Measurements from ENCODE around the gene HOXB2. TPM values are rescaled to one million over a fixed set of nuclear protein-coding genes. Genes with fewer than 3 reads are reported as not detected.
A peak's percentile ranks its signal among the peaks of the same experiment; 100 is the strongest.

The HOXB2 gene
- total and polyA plus RNA-seq, 2 of the 8 experiments (the other 6 are each of a cell fraction or from before 2014, with no cell fraction given) = not detected

- CTCF ChIA-PET (ENCODE audit: partially characterized antibody) = interaction anchor here (0.8 to 3.1 kb wide), 12 partner anchors 12 to 108 kb away, joined by 3 to 14 read pairs (median 4); partner anchors contain the start of gene HOXB5
- H3K9ac ChIP-seq (replicated peaks in 1 of 4; ENCODE audit: extremely low read depth in 1 of 4, low read depth in 3 of 4, low read length in 3 of 4) = no peak overlapping the region
- H3K4me1 ChIP-seq (replicated peaks in 1 of 4; ENCODE audit: control insufficient read depth in 3 of 4, insufficient read depth in 4 of 4, low read length in 3 of 4) = peaks cover 0 to 20% (median 10%) of the 10 kb centered on the region in 4 experiments; a peak in 6 of 7 replicates
- peak overlapping the region; percentile 82; the same call in 1 of the 2 replicates for H2BK12ac ChIP-seq (ENCODE audit: low read depth, low read length)
- H3K4me3 ChIP-seq (ENCODE audit: extremely low read depth in 1 of 4, insufficient read depth in 2 of 4, low read depth in 3 of 4, low read length in 4 of 4) = no peak overlapping the region
- H3K14ac ChIP-seq (ENCODE audit: insufficient read length) = no peak overlapping the region
- H4K8ac ChIP-seq (ENCODE audit: extremely low read depth, insufficient read depth, low read length) = no peak overlapping the region
- H2AFZ ChIP-seq (ENCODE audit: low read length) = no peak overlapping the region
- no peak overlapping the region for H2AK5ac ChIP-seq (ENCODE audit: low read depth, low read length)
- peaks cover 5% of the 10 kb centered on the region; the same call in 1 of the 2 replicates for H3K23me2 ChIP-seq (ENCODE audit: low read depth, low read length)
- H3K36me3 ChIP-seq (ENCODE audit: control insufficient read depth in 2 of 4, insufficient read depth in 4 of 4, low read length in 3 of 4) = no peaks in the 10 kb centered on the region
- H3K4me2 ChIP-seq (ENCODE audit: insufficient read depth in 1 of 2, low read depth in 2 of 2, low read length in 2 of 2) = peak overlapping the region in 1 of 2 experiments; percentile 31; a peak in 1 of 4 replicates
- no peak overlapping the region for H2BK120ac ChIP-seq (replicated peaks; ENCODE audit: low read depth, low read length)
- TF ChIP-seq HDAC2 (IDR thresholded peaks at IDR 0.05; ENCODE audit: borderline replicate concordance in 1 of 2, low read depth in 2 of 2, low read length in 2 of 2) = peak in 1 of 2 experiments; percentile 83; a peak in 1 of 4 replicates
- TF ChIP-seq MAFK (IDR thresholded peaks at IDR 0.05; ENCODE audit: low read depth, low read length) = no peak
- peak; percentile 41 for TF ChIP-seq RNF2 (IDR thresholded peaks at IDR 0.05; ENCODE audit: borderline replicate concordance, low read depth, low read length, missing control alignments, poor library complexity, severe bottlenecking)
- no peak for TF ChIP-seq CHD1 (IDR thresholded peaks at IDR 0.05; ENCODE audit: low read depth, low read length)
- TF ChIP-seq KDM1A (IDR thresholded peaks at IDR 0.05; ENCODE audit: borderline replicate concordance, low read length) = peak; percentile 95
- no peak for TF ChIP-seq EP300 (IDR thresholded peaks at IDR 0.05; ENCODE audit: borderline replicate concordance in 1 of 2, low read depth in 2 of 2, low read length in 2 of 2)
- no peak overlapping the region for H3K27ac ChIP-seq (ENCODE audit: low read depth, low read length)
- DNase-seq (ENCODE audit: low read depth in 1 of 2, low spot score in 2 of 2) (no peak), FAIRE-seq (no peak)
- H3K23ac ChIP-seq (ENCODE audit: insufficient read length) = no peak overlapping the region
- no peak overlapping the region for H4K91ac ChIP-seq (replicated peaks; ENCODE audit: insufficient read length, low read length)
- POLR2A ChIA-PET (ENCODE audit: partially characterized antibody) = interaction anchor here (0.6 to 1.2 kb wide), 2 partner anchors 13 to 110 kb away, joined by 3 to 4 read pairs; no protein-coding TSS in a partner anchor
- no peak overlapping the region for H2BK20ac ChIP-seq (ENCODE audit: low read length)
- no peak overlapping the region for H3K4ac ChIP-seq (replicated peaks; ENCODE audit: insufficient read length, low read depth, low read length)
- H3K18ac ChIP-seq (ENCODE audit: extremely low read depth, low read length) = no peak overlapping the region
- H3K56ac ChIP-seq (replicated peaks; ENCODE audit: insufficient read length, low read depth, low read length) = no peak overlapping the region
- H3K79me1 ChIP-seq (ENCODE audit: low read depth, low read length) = no peaks in the 10 kb centered on the region
- H3K79me2 ChIP-seq (ENCODE audit: control insufficient read depth in 1 of 2, insufficient read depth in 2 of 2, low read length in 2 of 2) = no peaks in the 10 kb centered on the region
- H4K20me1 ChIP-seq (replicated peaks in 1 of 2; ENCODE audit: control insufficient read depth in 1 of 2, insufficient read depth in 2 of 2, low read length in 2 of 2) = peaks cover 6 to 11% of the 10 kb centered on the region in 2 experiments
- 21% methylated on average over 7 of the region's 7 CpGs; no CpG with 5 or more reads in 1 of the 2 experiments for WGBS, 2 experiments (ENCODE audit: extremely low coverage in 1 of 2, insufficient coverage in 1 of 2, insufficient read length in 1 of 2, insufficient replicate concordance in 2 of 2, low coverage in 1 of 2, low lambda C conversion rate in 2 of 2, missing lambda C conversion rate in 1 of 2)
- H2BK15ac ChIP-seq (ENCODE audit: low read length) = no peak overlapping the region
- H2BK5ac ChIP-seq (ENCODE audit: low read depth, low read length) = no peak overlapping the region
- H3K27me3 ChIP-seq (replicated peaks in 1 of 4; ENCODE audit: control insufficient read depth in 3 of 4, extremely low read depth in 1 of 4, insufficient read depth in 3 of 4, low read length in 3 of 4) = peaks cover 77 to 100% (median 96%) of the 10 kb centered on the region in 4 experiments
- no peak overlapping the region for H4K5ac ChIP-seq (ENCODE audit: insufficient read length, low read depth, low read length)
- H3K9me3 ChIP-seq (ENCODE audit: insufficient read depth in 2 of 2, low read depth in 1 of 2, low read length in 1 of 2) = no peaks in the 10 kb centered on the region
Observed at GRCh38 chr17:48528153-48528935, 16.6 kb downstream of the HOXB2 start.
